Ascending aorta (tissue), 2 donors: ENCODE data around the gene EYA4. TPM values are rescaled to one million over a fixed set of nuclear protein-coding genes. Genes with fewer than 3 reads are reported as not detected.

Source experiments
- DNase-seq, 2 donors: peaks; one replicate each; pipeline ENCODE4 v3.0.0-alpha.2; 2019; ENCODE audit warnings: low spot score in 2 of 2
- H3K27ac ChIP-seq, 2 donors: fragments of 200-600 bp; sonication (generic); one replicate each; pipeline ENCODE4 v1.5.1; 2016 to 2017; ENCODE audit warnings: mild to moderate bottlenecking in 1 of 2
- H3K27me3 ChIP-seq: fragments of 200-600 bp; sonication (generic); one replicate; pipeline ENCODE4 v1.5.1; 2017
- H3K36me3 ChIP-seq, 2 donors: fragments of 200-600 bp; sonication (generic); one replicate each; pipeline ENCODE4 v1.5.1; 2016
- H3K4me1 ChIP-seq, 2 donors: fragments of 200-600 bp; sonication (generic); one replicate each; pipeline ENCODE4 v1.5.1; 2016 to 2017; ENCODE audit warnings: mild to moderate bottlenecking in 1 of 2
- H3K4me3 ChIP-seq, 2 donors: fragments of 200-600 bp; sonication (generic); one replicate each; pipeline ENCODE4 v1.5.1; 2016 to 2017; ENCODE audit warnings: mild to moderate bottlenecking in 1 of 2
- H3K9me3 ChIP-seq, 2 donors: fragments of 200-600 bp; sonication (generic); one replicate each; pipeline ENCODE4 v1.5.1; 2016
- intact Hi-C: fragments of 100-400 bp; cut with DNase I; formaldehyde crosslinking; loops from one replicate; pipeline ENCODE4 v1.15.1; 2023
- total RNA-seq: library from RNA; depleted of rRNA; stranded (reverse); fragments of >200 nt; gene quantifications from one replicate; pipeline ENCODE4 v1.1.0, GENCODE V29; 2016
- TF ChIP-seq, protein P1 (sequence below), 3 experiments: fragments of 200-600 bp in 2 of 3; fragments of 450-650 bp in 1 of 3; sonication (generic) in 2 of 3; IDR thresholded peaks; one replicate each; pipeline ENCODE4 v1.5.1; 2016 to 2019; ENCODE audit warnings: antibody characterized with exemption in 3 of 3, mild to moderate bottlenecking in 1 of 3, moderate library complexity in 1 of 3

Gene EYA4
- total RNA-seq, 1 donor from 2014 or later = 6.2 TPM

DNA sequence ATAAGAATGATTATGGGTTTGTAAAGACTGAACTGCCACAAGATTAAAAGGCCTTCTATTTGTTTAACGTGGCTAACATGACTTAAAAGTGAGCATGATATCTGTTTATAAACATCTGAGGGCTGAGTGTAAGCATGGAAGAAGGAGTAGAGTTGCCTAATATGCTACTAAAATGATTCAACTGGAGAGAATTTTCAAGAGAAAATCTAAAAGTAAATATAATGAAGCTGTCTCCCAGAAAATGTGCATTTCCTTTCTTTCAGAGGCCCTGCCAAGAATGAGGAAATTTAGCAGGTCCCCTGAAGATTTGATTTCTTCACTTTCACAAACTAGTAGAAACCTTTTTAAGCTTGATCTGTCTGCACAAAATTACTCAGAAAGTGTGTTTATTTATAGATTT lies 4.2 kb upstream of the EYA4 start:
- H3K27ac ChIP-seq = no peak overlapping the region
- TF ChIP-seq, protein P1, sequence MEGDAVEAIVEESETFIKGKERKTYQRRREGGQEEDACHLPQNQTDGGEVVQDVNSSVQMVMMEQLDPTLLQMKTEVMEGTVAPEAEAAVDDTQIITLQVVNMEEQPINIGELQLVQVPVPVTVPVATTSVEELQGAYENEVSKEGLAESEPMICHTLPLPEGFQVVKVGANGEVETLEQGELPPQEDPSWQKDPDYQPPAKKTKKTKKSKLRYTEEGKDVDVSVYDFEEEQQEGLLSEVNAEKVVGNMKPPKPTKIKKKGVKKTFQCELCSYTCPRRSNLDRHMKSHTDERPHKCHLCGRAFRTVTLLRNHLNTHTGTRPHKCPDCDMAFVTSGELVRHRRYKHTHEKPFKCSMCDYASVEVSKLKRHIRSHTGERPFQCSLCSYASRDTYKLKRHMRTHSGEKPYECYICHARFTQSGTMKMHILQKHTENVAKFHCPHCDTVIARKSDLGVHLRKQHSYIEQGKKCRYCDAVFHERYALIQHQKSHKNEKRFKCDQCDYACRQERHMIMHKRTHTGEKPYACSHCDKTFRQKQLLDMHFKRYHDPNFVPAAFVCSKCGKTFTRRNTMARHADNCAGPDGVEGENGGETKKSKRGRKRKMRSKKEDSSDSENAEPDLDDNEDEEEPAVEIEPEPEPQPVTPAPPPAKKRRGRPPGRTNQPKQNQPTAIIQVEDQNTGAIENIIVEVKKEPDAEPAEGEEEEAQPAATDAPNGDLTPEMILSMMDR (IDR thresholded peaks at IDR 0.05) = no peak
- peaks cover 0 to 6% of the 10 kb centered on the region in 2 donors for H3K4me1 ChIP-seq
- no peak for DNase-seq
- H3K9me3 ChIP-seq = no peaks in the 10 kb centered on the region
- intact Hi-C loops = no loop called here
- H3K36me3 ChIP-seq = no peaks in the 10 kb centered on the region
- H3K27me3 ChIP-seq = no peaks in the 10 kb centered on the region
- H3K4me3 ChIP-seq = no peak overlapping the region

DNA sequence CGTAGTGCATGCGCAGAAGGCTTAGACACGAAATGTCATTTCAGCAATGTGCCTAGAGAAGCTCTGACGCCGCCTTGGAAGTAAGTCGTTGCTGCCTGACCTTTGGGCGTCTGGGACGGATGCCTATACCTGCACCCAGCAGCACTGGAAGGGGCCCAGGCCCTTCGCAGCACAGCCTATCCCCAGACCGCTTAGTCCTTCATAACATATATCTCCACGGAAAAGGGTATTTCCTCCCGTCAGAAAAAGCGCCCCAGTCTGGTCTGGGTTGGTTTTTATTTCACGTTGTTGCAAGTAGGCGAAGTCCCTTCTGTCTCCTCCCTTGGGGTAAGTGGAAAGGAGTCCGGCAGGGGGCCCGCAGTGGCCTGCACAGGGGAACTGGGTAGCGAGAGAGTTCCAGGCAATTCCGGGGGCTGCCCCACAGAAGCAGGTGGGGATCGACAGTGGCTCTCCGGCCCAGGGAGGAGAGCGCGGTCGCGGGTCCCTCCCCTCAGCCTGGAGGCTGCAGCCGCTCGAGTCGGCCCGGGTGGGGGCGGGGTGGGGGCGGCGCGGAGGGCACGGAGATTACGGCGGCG lies 559 bp upstream of the EYA4 start:
- TF ChIP-seq, protein P1 (IDR thresholded peaks at IDR 0.05) = no peak
- no peak for DNase-seq
- H3K9me3 ChIP-seq = no peaks in the 10 kb centered on the region
- no peak overlapping the region for H3K27ac ChIP-seq
- H3K4me3 ChIP-seq = peak overlapping the region; percentile 37 to 58
- intact Hi-C loops = loop anchor here (5.0 kb wide), 1 partner anchor 272 kb away; no protein-coding TSS in a partner anchor
- H3K36me3 ChIP-seq = no peaks in the 10 kb centered on the region
- H3K27me3 ChIP-seq = no peaks in the 10 kb centered on the region
- H3K4me1 ChIP-seq = peaks cover 0 to 11% of the 10 kb centered on the region in 2 donors

DNA sequence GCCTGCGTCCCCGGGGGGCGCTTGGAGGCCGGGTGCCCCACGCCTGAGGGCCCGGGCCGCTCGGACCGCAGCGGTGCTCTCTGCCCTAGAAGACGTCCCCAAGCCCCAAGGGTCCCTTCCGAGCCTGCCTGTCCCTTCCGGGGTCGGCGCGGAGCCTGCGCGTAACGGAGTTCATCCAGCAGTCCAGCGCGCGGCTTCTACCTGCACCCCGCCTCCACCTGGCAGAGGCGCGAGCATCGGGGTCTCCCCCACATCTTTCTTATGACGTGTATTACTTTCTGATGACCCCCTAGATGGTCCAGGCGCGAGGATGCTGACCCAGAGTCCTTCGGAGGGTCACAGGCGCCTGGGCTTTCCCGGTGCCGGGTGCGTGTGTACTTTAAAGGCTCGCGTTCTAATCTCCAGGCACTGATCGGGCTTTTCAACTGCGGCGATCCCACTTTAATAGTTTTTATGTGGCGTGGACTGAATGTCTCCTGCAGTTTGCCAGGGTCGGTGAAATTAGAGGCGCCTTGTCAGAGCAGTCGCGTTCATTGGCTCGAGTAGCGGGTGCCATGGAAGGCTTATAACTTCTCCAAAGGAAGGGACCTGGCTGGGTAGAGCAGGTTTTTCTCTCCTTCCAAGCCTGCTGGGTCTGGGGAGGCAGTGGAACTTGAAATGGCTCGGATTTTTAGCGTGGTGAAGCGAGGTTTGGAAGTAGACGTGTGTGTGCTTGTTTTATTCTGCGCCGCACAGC lies 912 bp downstream of the EYA4 start:
- intact Hi-C loops = loop anchor here (5.0 kb wide), 1 partner anchor 270 kb away; no protein-coding TSS in a partner anchor
- TF ChIP-seq, protein P1 (IDR thresholded peaks at IDR 0.05) = no peak
- H3K4me1 ChIP-seq = peaks cover 0 to 11% of the 10 kb centered on the region in 2 donors
- H3K4me3 ChIP-seq = peak overlapping the region; percentile 37 to 58
- no peak overlapping the region for H3K27ac ChIP-seq
- no peaks in the 10 kb centered on the region for H3K27me3 ChIP-seq
- no peaks in the 10 kb centered on the region for H3K9me3 ChIP-seq
- DNase-seq = no peak
- no peaks in the 10 kb centered on the region for H3K36me3 ChIP-seq

DNA sequence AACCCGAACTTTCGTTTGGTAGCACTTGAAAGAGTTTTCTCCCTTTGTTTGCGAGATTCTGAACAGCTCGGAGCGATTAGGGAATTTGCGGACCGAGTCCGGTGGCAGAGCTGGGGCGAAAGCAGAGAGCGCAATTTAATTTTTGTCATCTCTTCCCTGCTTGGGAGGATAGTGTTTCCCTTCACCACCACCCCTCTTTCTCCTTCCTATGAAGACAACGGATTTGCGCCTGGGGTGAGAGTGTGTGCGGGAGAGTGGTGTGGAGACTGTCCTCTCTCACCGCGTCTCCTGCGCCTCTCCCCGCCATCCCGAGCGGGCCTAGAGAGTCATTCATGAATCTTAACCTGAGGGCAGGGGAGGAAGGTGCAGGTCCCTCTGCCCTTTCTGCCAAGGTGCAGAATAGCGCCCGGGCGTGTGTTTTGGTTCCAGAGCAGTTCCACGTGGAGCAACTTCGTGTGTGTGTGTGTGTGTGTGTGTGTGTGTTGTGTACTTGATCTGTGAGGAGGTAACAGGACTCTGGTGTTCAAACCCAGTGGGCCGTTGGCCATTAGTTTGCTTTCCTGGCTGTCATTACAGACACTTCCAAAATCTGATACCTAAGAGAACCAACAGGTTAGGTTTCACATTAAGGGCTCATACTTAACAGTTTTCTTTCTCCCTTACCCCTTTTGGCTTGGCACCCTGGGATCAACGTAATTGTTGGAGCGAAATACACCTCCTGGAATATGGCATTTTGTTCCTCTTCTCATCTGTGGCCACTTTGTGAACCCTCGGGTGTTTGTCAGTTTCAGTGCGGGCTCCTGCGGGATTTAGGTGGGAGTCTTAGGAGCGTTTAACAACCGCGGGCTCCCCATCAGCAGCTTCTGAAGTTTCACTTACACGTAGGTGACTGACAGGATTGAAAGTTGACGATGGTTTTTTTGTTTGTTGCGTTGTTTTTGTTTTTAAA lies 1.8 kb downstream of the EYA4 start:
- Histone ChIP-seq H3K36me3 (no peaks in the 10 kb centered on the region), H3K27ac (no peak overlapping the region), H3K9me3 (no peaks in the 10 kb centered on the region), H3K27me3 (no peaks in the 10 kb centered on the region), H3K4me1 (peaks cover 0 to 11% of the 10 kb centered on the region in 2 donors), H3K4me3 (peak overlapping the region; percentile 37 to 58)
- DNase-seq = no peak
- intact Hi-C loops = loop anchor here (5.0 kb wide), 1 partner anchor 269 kb away; no protein-coding TSS in a partner anchor
- TF ChIP-seq, protein P1 (IDR thresholded peaks at IDR 0.05) = no peak

DNA sequence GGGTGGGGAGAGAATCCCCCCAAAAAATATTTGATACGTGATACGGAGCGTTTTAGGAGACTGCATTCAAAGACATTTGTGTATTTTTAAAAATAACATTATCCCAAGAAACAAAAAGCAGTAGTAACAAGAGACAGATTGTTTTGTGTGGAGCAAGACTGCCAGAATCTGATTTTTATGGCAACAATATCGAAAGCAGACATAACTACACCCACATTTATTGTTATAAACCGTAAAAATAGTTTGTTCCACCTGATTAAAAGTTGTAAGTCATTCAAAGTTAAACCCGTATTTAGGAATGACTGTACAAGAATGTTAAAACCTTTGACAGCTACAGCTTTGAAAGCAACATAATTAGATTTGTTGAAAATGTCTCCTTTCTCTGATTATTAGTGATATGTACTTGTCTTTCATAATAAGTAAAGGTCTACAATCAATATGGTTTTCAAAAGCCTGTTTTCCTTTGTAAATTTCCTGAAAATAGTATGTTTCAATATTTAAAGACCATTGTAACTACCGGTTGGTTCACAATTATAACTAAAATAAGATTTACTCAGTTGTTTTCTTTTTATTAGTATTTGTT lies 2.7 kb downstream of the EYA4 start:
- Histone ChIP-seq H3K36me3 (no peaks in the 10 kb centered on the region), H3K4me1 (peaks cover 0 to 11% of the 10 kb centered on the region in 2 donors), H3K4me3 (no peak overlapping the region), H3K27ac (no peak overlapping the region), H3K9me3 (no peaks in the 10 kb centered on the region), H3K27me3 (no peaks in the 10 kb centered on the region)
- DNase-seq = no peak
- TF ChIP-seq, protein P1 (IDR thresholded peaks at IDR 0.05) = no peak
- intact Hi-C loops = loop anchor here (5.0 kb wide), 1 partner anchor 268 kb away; no protein-coding TSS in a partner anchor
